NCI-H510A treated with DMSO at 0.1 percent for 48 hours (cell line): ENCODE results near the gene BTBD19.
"Not testable (repeated sequence)": the region's sequence is repeated elsewhere in the genome, so short reads cannot be mapped to it uniquely, and the experiment has no call there.

Experiments used
- DNase-seq: peaks from one replicate; lab custom pipeline; 2025; lab: John Stamatoyannopoulos, UW

Gene BTBD19

GRCh38 chr1:44828003-44828651, 19.8 kb downstream of the BTBD19 start:
- DNase-seq, result no peak

- no peak for DNase-seq
Measured at GRCh38 chr1:44828841-44829440, 20.6 kb downstream of the BTBD19 start.

DNA sequence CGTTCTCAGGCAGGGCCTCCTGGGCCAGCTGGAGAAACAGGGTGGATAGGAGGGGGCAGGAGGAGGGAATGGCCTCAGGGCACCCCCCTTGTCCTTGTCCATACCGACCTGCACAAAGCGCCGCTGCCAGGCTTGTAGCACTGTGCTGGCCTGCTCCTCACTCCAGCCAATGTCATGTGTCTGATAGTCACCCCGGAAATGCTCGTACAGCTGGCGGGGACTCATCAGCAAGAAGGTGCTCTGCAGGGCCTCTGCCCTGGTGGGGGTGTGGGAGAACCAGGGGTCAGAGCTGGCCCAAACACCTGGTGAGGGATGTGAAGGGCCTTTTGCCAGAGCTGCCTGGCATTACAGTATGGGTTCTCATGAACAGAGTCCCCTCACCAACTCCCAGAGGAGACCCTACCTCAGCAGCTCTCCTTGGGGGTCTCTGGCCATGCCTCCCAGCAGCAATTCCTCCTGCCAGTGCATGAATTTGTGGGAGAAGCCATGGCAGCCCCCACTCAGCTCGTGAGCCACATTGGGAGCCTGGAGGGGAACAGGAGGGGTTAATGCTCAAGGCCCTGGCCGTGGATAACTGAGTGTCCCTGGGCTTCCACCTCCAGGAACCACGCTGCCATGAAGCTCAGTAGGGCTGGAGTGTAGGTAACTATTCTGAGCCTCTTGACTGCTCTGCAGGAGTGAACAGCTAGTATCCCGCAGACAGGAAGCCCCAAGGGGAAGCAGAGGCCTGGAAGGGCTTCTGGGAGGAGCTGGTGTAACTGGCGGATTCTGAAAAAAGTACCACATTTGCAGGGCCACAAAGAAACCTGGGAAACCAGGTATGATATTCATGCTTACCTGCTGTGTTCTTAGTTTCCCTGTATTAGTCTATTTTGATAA, 21.4 kb downstream of the BTBD19 start:
- DNase-seq, result no peak

GRCh38 chr1:44830900-44831304, 22.6 kb downstream of the BTBD19 start:
- DNase-seq, result no peak

DNA sequence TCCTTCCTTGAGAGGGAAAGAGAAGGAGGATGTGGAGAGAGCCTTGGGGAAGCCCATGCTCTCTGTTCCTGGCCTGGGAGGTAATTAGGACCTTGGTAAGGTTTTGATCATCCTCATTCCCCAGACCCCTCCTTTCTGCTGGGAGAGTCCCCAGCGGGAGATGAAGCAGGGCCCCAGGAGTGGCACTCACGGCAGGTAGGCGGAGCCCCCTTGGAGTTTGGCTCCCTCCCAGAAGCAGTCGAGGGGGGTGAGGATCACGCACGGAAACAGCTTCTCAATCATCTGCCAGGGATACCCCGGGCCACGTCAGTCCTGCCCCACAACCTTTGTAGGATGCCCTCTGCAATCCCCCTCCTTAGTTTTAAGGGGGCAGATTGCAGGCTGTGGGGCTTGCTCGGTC, 23.2 kb downstream of the BTBD19 start:
- peak; percentile 49 for DNase-seq

- DNase-seq, result no peak
Measured at GRCh38 chr1:44832056-44832705, 23.9 kb downstream of the BTBD19 start.

- DNase-seq, result no peak
Measured at GRCh38 chr1:44834328-44834727, 26.0 kb downstream of the BTBD19 start.

DNA sequence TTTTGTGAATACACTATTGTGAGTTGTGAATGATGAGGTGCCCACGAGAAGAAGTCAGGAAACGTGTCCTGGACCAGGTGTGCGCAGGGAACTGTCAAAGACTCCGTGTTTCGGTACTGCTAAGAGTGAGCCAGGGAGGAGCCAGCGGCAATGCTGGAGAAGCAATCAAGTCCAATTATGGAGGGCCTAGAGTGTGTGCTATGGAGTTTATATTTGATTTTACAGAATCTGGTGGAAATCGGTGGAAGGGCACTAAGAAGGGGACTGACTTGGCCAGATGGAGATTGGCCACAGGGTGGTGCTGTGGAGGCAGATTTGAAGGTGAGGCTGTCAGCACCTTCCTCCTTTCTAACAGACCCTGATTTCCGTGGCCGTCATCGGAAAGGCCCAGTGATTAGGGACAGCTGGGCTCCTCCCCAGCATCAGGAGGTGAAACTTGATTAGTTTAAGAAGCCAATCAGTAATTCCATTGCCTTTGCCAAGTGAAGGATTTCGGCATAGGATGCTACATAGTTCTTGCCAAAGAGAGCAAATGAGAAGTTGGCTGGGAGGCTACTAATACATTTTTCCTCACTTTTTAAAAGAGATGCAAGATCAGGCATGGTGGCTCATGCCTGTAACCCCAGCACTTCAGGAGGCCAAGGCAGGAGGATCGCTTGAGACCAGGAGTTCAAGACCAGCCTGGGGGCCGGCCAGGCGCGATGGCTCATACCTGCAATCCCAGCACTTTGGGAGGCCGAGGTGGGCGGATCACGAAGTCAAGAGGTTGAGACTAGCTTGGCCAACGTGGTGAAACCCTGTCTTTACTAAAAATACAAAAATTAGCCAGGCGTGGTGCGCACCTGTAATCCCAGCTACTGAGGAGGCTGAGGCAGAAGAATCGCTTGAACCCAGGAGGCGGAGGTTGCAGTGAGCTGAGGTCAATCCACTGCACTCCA, 27.7 kb downstream of the BTBD19 start:
- DNase-seq, result peak; percentile 82

GRCh38 chr1:44838294-44838693, 30.0 kb downstream of the BTBD19 start:
- not testable (repeated sequence) for DNase-seq

DNA sequence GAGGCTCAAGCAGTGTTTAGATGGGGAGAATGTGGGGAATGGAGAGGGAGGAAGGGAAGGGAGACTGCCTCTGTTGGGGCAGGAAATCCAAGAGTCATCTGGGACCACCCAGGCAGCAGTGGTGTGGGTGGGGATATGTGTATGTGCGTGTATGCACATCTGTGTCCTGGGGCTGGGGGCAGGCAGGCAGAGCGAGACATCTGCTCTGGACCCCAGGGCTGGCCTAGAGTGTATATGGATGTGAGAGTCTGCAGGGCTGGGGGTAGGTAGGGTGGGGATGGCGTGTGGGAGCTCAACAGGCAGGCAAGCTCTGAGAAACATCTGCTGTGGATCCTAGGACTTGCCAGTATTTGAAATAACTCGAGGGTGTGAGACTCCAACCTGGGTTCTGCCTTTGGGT, 31.3 kb downstream of the BTBD19 start:
- no peak for DNase-seq

DNA sequence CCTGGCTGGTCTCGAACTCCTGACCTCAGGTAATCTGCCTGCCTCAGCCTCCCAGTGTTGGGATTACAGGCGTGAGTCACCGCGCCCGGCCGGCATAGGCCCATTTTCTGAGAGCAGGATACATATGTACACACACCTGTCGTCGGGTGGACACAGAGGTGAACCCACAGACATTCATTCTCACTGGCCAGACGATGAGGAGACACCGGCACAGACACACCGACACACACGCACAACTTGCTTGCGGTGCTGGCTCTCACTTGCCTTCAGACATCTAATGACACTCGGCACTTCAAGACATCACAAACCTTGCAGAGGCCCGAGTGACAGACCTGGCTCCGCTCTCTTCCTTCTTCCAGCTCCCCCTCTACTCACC, 34.2 kb downstream of the BTBD19 start:
- DNase-seq, result no peak

GRCh38 chr1:44842862-44843655, 34.7 kb downstream of the BTBD19 start, which contains the start of gene PTCH2:
Gene PTCH2 (minus strand): TSS chr1:44843253. CDS start chr1:44842932, 321 bp downstream.
- peak; percentile 39 for DNase-seq

DNA sequence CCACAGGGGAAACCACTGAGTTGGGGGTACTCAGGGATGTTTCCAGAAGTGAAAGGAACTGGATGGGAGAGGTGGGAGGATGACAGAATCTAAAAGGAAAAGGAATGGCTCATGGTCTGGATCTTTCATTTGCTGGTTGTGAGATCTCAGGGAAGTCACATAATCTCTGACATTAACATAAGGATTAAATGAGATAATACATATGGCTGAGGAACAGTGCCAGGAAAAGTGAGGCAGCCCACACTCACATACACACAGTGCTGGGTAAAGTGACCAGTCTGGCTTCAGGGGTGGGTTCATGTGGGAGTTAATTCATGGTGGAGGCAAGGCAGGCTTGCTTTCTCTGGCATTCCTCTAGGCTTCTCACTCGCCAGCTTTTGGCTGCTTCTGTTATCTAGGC, 38.7 kb downstream of the BTBD19 start:
- no peak for DNase-seq

DNA sequence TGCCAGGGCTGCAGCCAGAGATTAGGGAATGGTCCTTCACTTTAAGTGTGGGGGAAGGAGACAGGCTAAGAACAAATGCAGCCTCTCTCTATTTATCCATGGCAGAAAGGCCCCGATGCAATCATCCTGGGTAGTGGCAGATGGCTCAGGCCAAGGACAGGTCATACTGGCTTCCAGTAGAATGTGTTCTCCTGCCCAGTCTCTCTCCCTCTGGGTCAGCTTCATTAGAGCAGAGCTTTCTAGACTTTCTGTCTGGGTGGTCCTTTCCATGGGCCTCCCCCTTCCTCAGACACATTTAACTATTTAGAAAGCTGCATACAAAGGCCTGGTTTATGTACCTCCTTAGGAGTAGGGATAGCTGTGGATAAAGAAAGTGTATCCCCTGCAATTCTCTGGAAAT, 39.5 kb downstream of the BTBD19 start:
- no peak for DNase-seq

DNA sequence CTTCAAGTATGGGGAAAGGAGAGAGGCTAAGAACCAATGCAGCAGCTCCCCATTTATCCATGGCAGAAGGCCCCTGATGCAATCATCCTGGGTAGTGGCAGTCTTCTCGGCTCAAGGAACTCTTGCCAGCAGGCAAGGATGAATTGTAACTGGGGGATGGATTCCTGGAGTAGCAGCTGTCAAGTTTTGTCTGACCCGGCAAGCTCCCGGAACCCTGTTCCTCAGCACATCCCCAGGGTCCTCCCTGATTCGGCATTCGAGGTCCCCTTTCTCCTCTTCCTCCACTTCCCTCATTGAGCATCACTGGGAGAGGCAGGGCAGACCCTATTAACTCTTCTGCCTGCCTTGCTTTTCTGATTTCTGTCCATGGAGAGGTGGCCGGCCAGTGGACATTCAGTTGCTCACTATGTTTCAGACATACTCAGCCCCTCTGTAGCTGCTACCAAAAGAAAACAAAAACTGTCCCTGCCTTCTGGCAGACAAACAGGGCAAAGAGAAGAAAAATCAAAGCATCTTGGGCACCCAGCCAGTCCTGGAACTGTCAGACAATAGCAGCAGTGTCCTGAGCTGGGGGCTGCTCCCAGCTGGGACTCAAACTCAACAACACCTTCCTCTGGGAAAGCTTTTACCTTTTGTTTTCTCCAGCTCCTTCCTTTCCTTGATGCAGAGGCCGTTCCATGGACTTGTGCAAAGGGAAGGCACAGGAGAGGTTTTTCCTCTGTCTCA, 40.3 kb downstream of the BTBD19 start:
- DNase-seq, result no peak

DNA sequence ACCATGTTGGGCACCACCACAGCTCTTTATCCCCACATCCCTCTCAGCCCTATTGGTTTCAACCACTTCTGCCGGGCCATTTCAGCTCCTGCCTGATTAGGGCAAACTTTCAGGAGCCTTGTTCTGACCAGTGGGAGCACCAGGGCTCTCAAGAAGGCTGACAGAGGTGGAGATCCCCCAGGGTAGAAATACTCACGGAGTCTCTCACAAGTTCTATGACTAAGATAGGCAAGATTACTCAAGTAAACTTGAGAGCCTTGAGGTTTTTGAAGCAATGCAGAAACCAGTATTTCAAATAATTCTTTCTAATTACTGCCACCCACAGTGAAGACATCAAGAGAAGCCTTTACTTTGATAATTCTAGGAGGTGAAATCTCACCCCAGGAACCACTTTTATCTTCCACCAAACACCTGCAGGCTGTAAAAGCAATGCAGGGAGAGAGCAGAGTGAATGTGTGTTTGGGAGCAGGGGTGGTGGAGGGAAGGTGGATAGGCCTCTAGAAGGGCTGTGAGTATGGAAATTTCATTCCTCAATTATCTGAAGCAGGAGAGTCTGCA, 41.3 kb downstream of the BTBD19 start:
- no peak for DNase-seq

DNA sequence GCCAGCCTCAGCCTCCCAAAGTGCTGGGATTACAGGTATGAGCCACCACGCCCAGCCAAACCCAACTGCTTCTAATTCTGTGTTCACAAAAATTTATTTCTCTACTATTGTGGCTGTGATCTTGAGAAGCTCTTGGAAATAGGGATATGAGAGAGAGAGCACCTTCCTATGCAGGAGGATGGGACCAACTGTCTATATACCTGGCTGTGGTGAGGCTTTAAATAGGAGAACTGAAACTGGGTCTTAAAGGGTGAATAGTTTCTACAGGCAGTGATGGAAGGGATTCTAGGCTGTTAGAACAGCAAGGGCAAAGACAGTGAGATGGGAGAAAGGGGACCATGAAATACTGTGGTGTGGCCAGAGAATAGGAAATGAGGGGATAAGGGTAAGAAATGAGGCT, 43.0 kb downstream of the BTBD19 start:
- no peak for DNase-seq

- no peak for DNase-seq
Measured at GRCh38 chr1:44853201-44853600, 44.9 kb downstream of the BTBD19 start.

GRCh38 chr1:44854970-44855369, 46.6 kb downstream of the BTBD19 start:
- no peak for DNase-seq

- no peak for DNase-seq
Measured at GRCh38 chr1:44855742-44856141, 47.4 kb downstream of the BTBD19 start.
